NCI-H2107 treated with DMSO at 0.1 percent for 48 hours (cell line): Measurements from ENCODE around the gene RIMS3.
"Not testable (repeated sequence)": the region's sequence is repeated elsewhere in the genome, so short reads cannot be mapped to it uniquely, and the experiment has no call there.

Experiments used
- DNase-seq: peaks from one replicate; lab custom pipeline; 2025; ENCODE audit not compliant: unreplicated experiment; lab: John Stamatoyannopoulos, UW

Gene RIMS3

GRCh38 chr1:40633523-40633922 lies 32.0 kb downstream of the RIMS3 start:
- DNase-seq: no peak

GRCh38 chr1:40630488-40631223 lies 34.8 kb downstream of the RIMS3 start:
- peak; percentile 4 for DNase-seq

GRCh38 chr1:40629546-40629945 lies 35.9 kb downstream of the RIMS3 start:
- not testable (repeated sequence) for DNase-seq

- no peak for DNase-seq
Observed at GRCh38 chr1:40628903-40629292, 36.6 kb downstream of the RIMS3 start.

GRCh38 chr1:40627987-40628902 lies 37.2 kb downstream of the RIMS3 start:
- DNase-seq: no peak

GRCh38 chr1:40626383-40626770 lies 39.1 kb downstream of the RIMS3 start:
- no peak for DNase-seq

- DNase-seq: no peak
Observed at GRCh38 chr1:40625476-40626382, 39.8 kb downstream of the RIMS3 start.

GRCh38 chr1:40625076-40625475 lies 40.4 kb downstream of the RIMS3 start:
- DNase-seq: no peak

GRCh38 chr1:40622936-40623629 lies 42.4 kb downstream of the RIMS3 start:
- no peak for DNase-seq

- DNase-seq: no peak
Observed at GRCh38 chr1:40621821-40622450, 43.5 kb downstream of the RIMS3 start.

GRCh38 chr1:40620586-40621210 lies 44.8 kb downstream of the RIMS3 start:
- no peak for DNase-seq

GRCh38 chr1:40620150-40620549 lies 45.3 kb downstream of the RIMS3 start:
- DNase-seq: no peak

- no peak for DNase-seq
Observed at GRCh38 chr1:40618108-40618507, 47.4 kb downstream of the RIMS3 start.

- DNase-seq: peak; percentile 86
Observed at GRCh38 chr1:40612345-40612831, 53.1 kb downstream of the RIMS3 start.

- DNase-seq: no peak
Observed at GRCh38 chr1:40610156-40610555, 55.3 kb downstream of the RIMS3 start.

GRCh38 chr1:40607921-40608320 lies 57.6 kb downstream of the RIMS3 start:
- DNase-seq: no peak

- DNase-seq: no peak
Observed at GRCh38 chr1:40606978-40607377, 58.5 kb downstream of the RIMS3 start.

- no peak for DNase-seq
Observed at GRCh38 chr1:40606194-40606593, 59.3 kb downstream of the RIMS3 start.

GRCh38 chr1:40599926-40600325 lies 65.6 kb downstream of the RIMS3 start:
- no peak for DNase-seq
